HG03280 (cell line): ENCODE results near the gene TRAF3.

Experiments used
- ATAC-seq: cut with Tn5 transposase; IDR thresholded peaks from one replicate; pipeline ENCODE4 v1.9.1; 2021; ENCODE audit warnings: mild to moderate bottlenecking, moderate library complexity; ENCODE audit not compliant: unreplicated experiment

TRAF3 gene

GRCh38 chr14:102933618-102934231 lies 156.5 kb downstream of the TRAF3 start:
- no peak for ATAC-seq

- ATAC-seq = no peak
Measured at GRCh38 chr14:102935756-102936155, 158.5 kb downstream of the TRAF3 start.

GRCh38 chr14:102937331-102938175 lies 160.3 kb downstream of the TRAF3 start:
- no peak for ATAC-seq

- ATAC-seq = no peak
Measured at GRCh38 chr14:102938191-102938590, 160.9 kb downstream of the TRAF3 start.

GRCh38 chr14:102939329-102939728 lies 162.1 kb downstream of the TRAF3 start:
- no peak for ATAC-seq

GRCh38 chr14:102939820-102940561 lies 162.7 kb downstream of the TRAF3 start:
- no peak for ATAC-seq

- ATAC-seq = no peak
Measured at GRCh38 chr14:102940729-102941362, 163.6 kb downstream of the TRAF3 start.

GRCh38 chr14:102941419-102942011 lies 164.3 kb downstream of the TRAF3 start:
- ATAC-seq = no peak

GRCh38 chr14:102942069-102942468 lies 164.8 kb downstream of the TRAF3 start:
- no peak for ATAC-seq

GRCh38 chr14:102943454-102943853 lies 166.2 kb downstream of the TRAF3 start:
- ATAC-seq = no peak

GRCh38 chr14:102943979-102944378 lies 166.7 kb downstream of the TRAF3 start:
- ATAC-seq = no peak

GRCh38 chr14:102944448-102945330 lies 167.4 kb downstream of the TRAF3 start:
- ATAC-seq = no peak

GRCh38 chr14:102945346-102946130 lies 168.3 kb downstream of the TRAF3 start:
- no peak for ATAC-seq

- no peak for ATAC-seq
Measured at GRCh38 chr14:102947321-102948103, 170.3 kb downstream of the TRAF3 start.

- ATAC-seq = no peak
Measured at GRCh38 chr14:102948698-102949061, 171.4 kb downstream of the TRAF3 start.

- no peak for ATAC-seq
Measured at GRCh38 chr14:102949062-102949800, 172.0 kb downstream of the TRAF3 start.

- no peak for ATAC-seq
Measured at GRCh38 chr14:102949801-102950451, 172.7 kb downstream of the TRAF3 start.
